Colonic mucosa (tissue), 4 donors: ENCODE data around the gene GAK. TPM values are rescaled to one million over a fixed set of nuclear protein-coding genes. Genes with fewer than 3 reads are reported as not detected.

Source experiments
- DNase-seq: peaks from one replicate; pipeline ENCODE4 v3.0.0-alpha.2; 2020
- H3K27ac ChIP-seq: fragments of 200-600 bp; one replicate; pipeline ENCODE4 v1.8.0; 2021
- H3K27me3 ChIP-seq: fragments of 200-600 bp; one replicate; pipeline ENCODE4 v1.8.0; 2021
- H3K36me3 ChIP-seq: fragments of 200-600 bp; one replicate; pipeline ENCODE4 v1.8.0; 2021
- H3K4me1 ChIP-seq: fragments of 200-600 bp; one replicate; pipeline ENCODE4 v1.8.0; 2021; ENCODE audit warnings: mild to moderate bottlenecking
- H3K4me3 ChIP-seq: fragments of 200-600 bp; one replicate; pipeline ENCODE4 v1.8.0; 2021
- H3K9ac ChIP-seq, 2 donors: one replicate each; pipeline ENCODE4 v1.7.0; 2013; ENCODE audit warnings: control low read depth in 2 of 2, low read depth in 2 of 2, low read length in 2 of 2
- H3K9me3 ChIP-seq: fragments of 200-600 bp; one replicate; pipeline ENCODE4 v1.8.0; 2021
- CTCF ChIP-seq: fragments of 200-600 bp; IDR thresholded peaks from one replicate; pipeline ENCODE4 v1.8.0; 2022; ENCODE audit warnings: antibody characterized with exemption, mild to moderate bottlenecking
- intact Hi-C: fragments of 100-400 bp; cut with DNase I; formaldehyde crosslinking; loops from one replicate; pipeline ENCODE4 v1.14.1; 2022
- total RNA-seq, 2 donors: library from RNA; stranded (reverse); fragmentation: NEBNext Ultra II Directional in 1 of 2; extraction: Animal tissue kit (Norgen Biotek cat#: 25700) in 1 of 2; gene quantifications; one replicate each; pipeline ENCODE4 v1.2.1, GENCODE V29; 2021
- donor health status: healthy.
- donor health status: DM: no; HTN: no; CAD: no.
- donor health status: DM: no; HTN: no; CAD: no.

The GAK gene
- total RNA-seq, 2 donors from 2014 or later: 198 to 266 TPM

- no peak overlapping the region for H3K4me3 ChIP-seq
- H3K36me3 ChIP-seq: peaks cover 5% of the 10 kb centered on the region
- H3K9ac ChIP-seq: no peak overlapping the region
- peak overlapping the region; percentile 64 for H3K27ac ChIP-seq
- no peaks in the 10 kb centered on the region for H3K9me3 ChIP-seq
- intact Hi-C loops: no loop called here
- no peaks in the 10 kb centered on the region for H3K4me1 ChIP-seq
- DNase-seq: peak; percentile 40
- H3K27me3 ChIP-seq: no peaks in the 10 kb centered on the region
- no peak for TF ChIP-seq CTCF
Observed at GRCh38 chr4:912548-913279, 19.4 kb downstream of the GAK start.

GRCh38 chr4:911871-912490 is 20.1 kb downstream of the GAK start:
- Histone ChIP-seq H3K36me3 (peaks cover 5% of the 10 kb centered on the region), H3K27me3 (no peaks in the 10 kb centered on the region), H3K27ac (peak overlapping the region; percentile 64), H3K4me3 (no peak overlapping the region), H3K4me1 (no peaks in the 10 kb centered on the region), H3K9me3 (no peaks in the 10 kb centered on the region), H3K9ac (peak overlapping the region in 1 of 2 donors; percentile 20)
- DNase-seq: no peak
- intact Hi-C loops: no loop called here
- no peak for TF ChIP-seq CTCF

- Histone ChIP-seq H3K9me3 (no peaks in the 10 kb centered on the region), H3K4me1 (no peaks in the 10 kb centered on the region), H3K9ac (no peak overlapping the region), H3K27me3 (no peaks in the 10 kb centered on the region), H3K27ac (no peak overlapping the region), H3K36me3 (peaks cover 5% of the 10 kb centered on the region), H3K4me3 (no peak overlapping the region)
- no peak for TF ChIP-seq CTCF
- no peak for DNase-seq
- intact Hi-C loops: no loop called here
Observed at GRCh38 chr4:911221-911751, 20.8 kb downstream of the GAK start.

- intact Hi-C loops: no loop called here
- Histone ChIP-seq H3K4me1 (no peaks in the 10 kb centered on the region), H3K36me3 (peaks cover 5% of the 10 kb centered on the region), H3K27ac (no peak overlapping the region), H3K9ac (no peak overlapping the region), H3K27me3 (no peaks in the 10 kb centered on the region), H3K4me3 (no peak overlapping the region), H3K9me3 (no peaks in the 10 kb centered on the region)
- no peak for TF ChIP-seq CTCF
- no peak for DNase-seq
Observed at GRCh38 chr4:910366-911091, 21.6 kb downstream of the GAK start.

GRCh38 chr4:909821-910220 is 22.3 kb downstream of the GAK start:
- Histone ChIP-seq H3K27ac (no peak overlapping the region), H3K4me1 (no peaks in the 10 kb centered on the region), H3K9ac (no peak overlapping the region), H3K4me3 (no peak overlapping the region), H3K36me3 (peaks cover 5% of the 10 kb centered on the region), H3K9me3 (no peaks in the 10 kb centered on the region), H3K27me3 (no peaks in the 10 kb centered on the region)
- DNase-seq: no peak
- no peak for TF ChIP-seq CTCF
- intact Hi-C loops: no loop called here
